Neural progenitor cell (in vitro differentiated cells): Measurements from ENCODE around the gene NDUFS2. TPM values are rescaled to one million over a fixed set of nuclear protein-coding genes. Genes with fewer than 3 reads are reported as not detected.

Experiments used
- DNase-seq: peaks from one replicate; pipeline ENCODE4 v3.0.0-alpha.2; 2016; ENCODE audit warnings: low spot score
- H2AFZ ChIP-seq: fragments of 200-600 bp; sonication (generic); replicated peaks from 2 replicates; pipeline ENCODE4 v1.6.1; 2016; ENCODE audit warnings: antibody characterized with exemption
- H3F3A ChIP-seq: fragments of 200-600 bp; sonication (generic); 2 replicates; pipeline ENCODE4 v1.6.1; 2016; ENCODE audit warnings: antibody characterized with exemption, low read depth
- H3K27ac ChIP-seq: fragments of 200-600 bp; sonication (generic); 2 replicates; pipeline ENCODE4 v1.5.1; 2016; ENCODE audit warnings: mild to moderate bottlenecking
- H3K27me3 ChIP-seq: fragments of 200-600 bp; sonication (generic); 2 replicates; pipeline ENCODE4 v1.6.1; 2016; ENCODE audit warnings: mild to moderate bottlenecking, moderate library complexity
- H3K36me3 ChIP-seq: fragments of 200-600 bp; sonication (generic); 2 replicates; pipeline ENCODE4 v1.5.1; 2016
- H3K4me1 ChIP-seq: fragments of 200-600 bp; sonication (generic); 2 replicates; pipeline ENCODE4 v1.6.1; 2016; ENCODE audit warnings: mixed run types
- H3K4me2 ChIP-seq: fragments of 200-600 bp; sonication (generic); 2 replicates; pipeline ENCODE4 v1.6.1; 2016
- H3K4me3 ChIP-seq: fragments of 200-600 bp; sonication (generic); 2 replicates; pipeline ENCODE4 v1.5.1; 2016
- H3K79me2 ChIP-seq: fragments of 200-600 bp; sonication (generic); 2 replicates; pipeline ENCODE4 v1.6.1; 2016; ENCODE audit warnings: low read depth
- H3K9ac ChIP-seq: fragments of 200-600 bp; sonication (generic); 2 replicates; pipeline ENCODE4 v1.6.1; 2016
- H3K9me3 ChIP-seq: fragments of 200-600 bp; sonication (generic); 2 replicates; pipeline ENCODE4 v1.5.1; 2016; ENCODE audit warnings: low read depth
- H4K20me1 ChIP-seq: fragments of 200-600 bp; sonication (generic); 2 replicates; pipeline ENCODE4 v1.6.1; 2016; ENCODE audit warnings: low read depth
- H3K27ac Mint-ChIP-seq: 3 replicates; pipeline ENCODE4 v1.8.0; 2021; ENCODE audit warnings: mixed read lengths
- H3K27me3 Mint-ChIP-seq: 2 replicates; pipeline ENCODE4 v1.8.0; 2022; ENCODE audit warnings: low read depth, mild to moderate bottlenecking, inconsistent platforms, moderate library complexity, mixed read lengths; ENCODE audit not compliant: insufficient read depth
- H3K36me3 Mint-ChIP-seq: 3 replicates; pipeline ENCODE4 v1.8.0; 2021; ENCODE audit warnings: mixed read lengths
- H3K4me1 Mint-ChIP-seq: 3 replicates; pipeline ENCODE4 v1.8.0; 2021; ENCODE audit warnings: mixed read lengths
- H3K4me3 Mint-ChIP-seq: 3 replicates; pipeline ENCODE4 v1.8.0; 2021; ENCODE audit warnings: mild to moderate bottlenecking, moderate library complexity, mixed read lengths
- H3K9me3 Mint-ChIP-seq: 3 replicates; pipeline ENCODE4 v1.8.0; 2020; ENCODE audit warnings: mixed read lengths
- CTCF ChIP-seq: fragments of 200-600 bp; sonication (generic); IDR thresholded peaks from 2 replicates; pipeline ENCODE4 v1.5.1; 2017; ENCODE audit warnings: antibody characterized with exemption, mild to moderate bottlenecking
- EZH2 ChIP-seq: fragments of 200-600 bp; sonication (generic); IDR thresholded peaks from 2 replicates; pipeline ENCODE4 v1.6.1; 2017; ENCODE audit warnings: antibody characterized with exemption, mild to moderate bottlenecking, moderate library complexity
- EZH2phosphoT487 ChIP-seq: fragments of 200-600 bp; sonication (generic); IDR thresholded peaks from 2 replicates; pipeline ENCODE4 v1.6.1; 2017; ENCODE audit warnings: antibody characterized with exemption
- total RNA-seq: library from RNA; depleted of rRNA; stranded (reverse); fragments of >200 nt; gene quantifications from 2 replicates; pipeline ENCODE4 v1.2.3, GENCODE V29; 2015; ENCODE audit warnings: low replicate concordance

NDUFS2 gene
- total RNA-seq, 1 donor from 2014 or later: 107 TPM

- no peak overlapping the region for H3K4me2 ChIP-seq
- peaks cover 6% of the 10 kb centered on the region for H3K4me1 ChIP-seq
- no peaks in the 10 kb centered on the region for H3K9me3 ChIP-seq
- Mint-ChIP-seq H3K36me3 (peaks cover 30% of the 10 kb centered on the region), H3K27ac (no peak overlapping the region), H3K9me3 (no peaks in the 10 kb centered on the region), H3K27me3 (peaks cover 8% of the 10 kb centered on the region), H3K4me1 (peaks cover 15% of the 10 kb centered on the region), H3K4me3 (no peak overlapping the region)
- H4K20me1 ChIP-seq: peaks cover 5% of the 10 kb centered on the region
- no peak overlapping the region for H3K4me3 ChIP-seq
- H3K79me2 ChIP-seq: no peaks in the 10 kb centered on the region
- TF ChIP-seq EZH2phosphoT487 (no peak), EZH2 (no peak), CTCF (no peak)
- no peak overlapping the region for H3K27ac ChIP-seq
- no peak for DNase-seq
- no peak overlapping the region for H3K9ac ChIP-seq
- peaks cover 13% of the 10 kb centered on the region for H3K36me3 ChIP-seq
- H3F3A ChIP-seq: peaks cover 25% of the 10 kb centered on the region
- H3K27me3 ChIP-seq: no peaks in the 10 kb centered on the region
- no peak overlapping the region for H2AFZ ChIP-seq
Measured at GRCh38 chr1:161214369-161214768, 12.2 kb downstream of the NDUFS2 start.

- no peak within 1 kb of the TSS for H3K4me3 Mint-ChIP-seq
- Histone ChIP-seq H2AFZ (no peak within 1 kb of the TSS), H3K9ac (no peak within 1 kb of the TSS), H3K9me3 (no peaks in the 10 kb centered on the region), H4K20me1 (peaks cover 3% of the 10 kb centered on the region), H3K27me3 (no peaks in the 10 kb centered on the region), H3K79me2 (no peaks in the 10 kb centered on the region), H3K27ac (no peak within 1 kb of the TSS), H3K4me1 (peaks cover 6% of the 10 kb centered on the region), H3F3A (peaks cover 21% of the 10 kb centered on the region), H3K4me2 (no peak within 1 kb of the TSS), H3K4me3 (no peak within 1 kb of the TSS), H3K36me3 (peaks cover 11% of the 10 kb centered on the region)
- no peaks in the 10 kb centered on the region for H3K9me3 Mint-ChIP-seq
- H3K4me1 Mint-ChIP-seq: peaks cover 13% of the 10 kb centered on the region
- no peak for DNase-seq
- no peak for TF ChIP-seq EZH2
- no peak for TF ChIP-seq EZH2phosphoT487
- TF ChIP-seq CTCF: no peak
- H3K27ac Mint-ChIP-seq: no peak within 1 kb of the TSS
- peaks cover 27% of the 10 kb centered on the region for H3K36me3 Mint-ChIP-seq
- H3K27me3 Mint-ChIP-seq: peaks cover 6% of the 10 kb centered on the region
Measured at GRCh38 chr1:161215076-161215475, 12.9 kb downstream of the NDUFS2 start, which contains the start of gene FCER1G. Gene FCER1G, plus strand, starts transcription at chr1:161215295. Its CDS starts 27 bp downstream, at chr1:161215322.

GRCh38 chr1:161216945-161217712, 15.0 kb downstream of the NDUFS2 start:
- Histone ChIP-seq H3K27me3 (no peaks in the 10 kb centered on the region), H3K79me2 (no peaks in the 10 kb centered on the region), H4K20me1 (no peaks in the 10 kb centered on the region), H3K4me3 (no peak overlapping the region), H3K27ac (peak overlapping the region; percentile 39), H3K36me3 (no peaks in the 10 kb centered on the region), H3F3A (peaks cover 21% of the 10 kb centered on the region), H3K9ac (no peak overlapping the region), H3K4me2 (no peak overlapping the region), H3K4me1 (peaks cover 6% of the 10 kb centered on the region), H2AFZ (no peak overlapping the region), H3K9me3 (no peaks in the 10 kb centered on the region)
- Mint-ChIP-seq H3K9me3 (no peaks in the 10 kb centered on the region), H3K27ac (no peak overlapping the region), H3K4me3 (no peak overlapping the region), H3K36me3 (peaks cover 19% of the 10 kb centered on the region), H3K27me3 (peaks cover 4% of the 10 kb centered on the region), H3K4me1 (peaks cover 13% of the 10 kb centered on the region)
- no peak for DNase-seq
- TF ChIP-seq CTCF (no peak), EZH2 (no peak), EZH2phosphoT487 (no peak)
